GM18870 (cell line): ENCODE results near the gene TP53AIP1.

Experiments
- ATAC-seq: cut with Tn5 transposase; IDR thresholded peaks from one replicate; pipeline ENCODE4 v1.9.1; 2021; ENCODE audit warnings: moderate library complexity; ENCODE audit not compliant: unreplicated experiment

Gene TP53AIP1

DNA sequence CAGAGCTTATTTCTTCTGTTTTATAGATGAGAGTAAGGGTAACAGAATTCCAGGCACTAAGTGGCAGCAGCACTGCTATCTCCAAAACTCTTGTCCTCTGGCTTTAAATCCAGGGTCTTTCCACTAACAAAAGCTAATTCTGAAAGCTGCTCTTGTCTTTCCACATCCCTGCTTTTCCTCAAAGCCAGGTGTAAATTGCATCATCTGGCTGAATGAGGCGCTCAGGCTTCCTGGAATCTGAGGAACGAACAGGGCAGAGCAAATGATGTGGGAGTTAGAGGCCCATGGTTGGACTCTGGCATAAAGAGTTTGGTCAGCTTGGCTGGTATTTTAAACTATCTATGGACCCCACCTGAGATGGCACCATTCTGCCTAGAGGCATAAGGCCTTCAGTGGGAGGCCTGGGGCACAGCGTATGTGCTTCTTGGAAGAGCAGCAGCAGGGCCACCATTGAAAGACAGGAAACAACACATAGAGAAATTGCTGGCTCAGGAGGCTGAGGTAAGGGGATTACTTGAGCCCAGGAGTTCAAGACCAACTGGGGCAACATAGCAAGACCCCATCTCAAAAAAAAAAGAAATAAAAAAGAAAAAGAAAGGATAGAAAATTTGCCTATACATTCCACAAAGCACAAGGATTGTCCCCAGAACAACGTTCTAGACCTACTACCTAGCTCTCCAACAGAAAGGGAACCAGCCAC, 49.7 kb downstream of the TP53AIP1 start:
- ATAC-seq = no peak

DNA sequence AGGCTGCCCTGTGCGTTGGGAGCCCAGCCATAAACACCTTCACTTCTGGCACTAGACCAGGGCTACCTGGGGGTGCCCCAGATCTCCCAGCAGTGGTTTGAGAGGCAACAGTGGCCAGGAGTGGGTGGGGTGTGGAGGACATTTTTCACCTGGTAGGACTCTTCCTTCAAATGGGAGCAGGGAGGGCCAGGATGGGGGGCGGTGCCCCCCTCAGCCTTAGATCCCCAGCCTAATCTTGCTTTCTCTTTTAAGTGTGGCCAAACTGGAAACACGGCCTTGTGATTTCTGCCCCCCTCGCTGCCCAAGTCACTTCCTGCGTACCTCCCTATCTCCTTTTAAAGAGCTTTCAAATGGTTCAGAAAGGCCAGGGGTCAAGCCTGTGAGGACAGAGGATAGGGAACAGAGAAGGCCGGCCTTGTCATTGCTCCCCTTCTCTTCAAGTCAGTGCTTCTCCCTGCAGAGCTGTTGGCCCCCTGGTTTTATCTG, 50.7 kb downstream of the TP53AIP1 start:
- ATAC-seq = no peak

- ATAC-seq = no peak
Observed at GRCh38 chr11:128890543-128891368, 51.9 kb downstream of the TP53AIP1 start, which contains the start of gene KCNJ5. KCNJ5 (plus strand) TSS chr11:128891356; CDS start chr11:128911274, 19,918 bp downstream.

DNA sequence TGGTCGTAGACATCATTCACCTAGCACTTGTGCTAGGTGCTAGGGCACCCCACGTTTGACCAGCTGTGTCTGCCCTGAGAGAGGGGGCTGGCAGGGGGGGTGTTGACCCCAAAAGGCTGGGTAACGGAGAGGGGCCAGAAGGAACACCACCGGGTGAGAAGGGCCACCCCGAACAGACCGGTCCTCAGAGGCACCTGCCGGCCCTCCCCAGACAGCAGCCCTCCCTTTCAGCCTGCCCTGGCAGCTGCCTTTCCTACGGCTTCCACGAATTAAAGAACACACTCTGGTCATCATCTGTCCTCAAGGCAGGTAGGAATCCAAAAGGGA, 52.5 kb downstream of the TP53AIP1 start:
- ATAC-seq = no peak

DNA sequence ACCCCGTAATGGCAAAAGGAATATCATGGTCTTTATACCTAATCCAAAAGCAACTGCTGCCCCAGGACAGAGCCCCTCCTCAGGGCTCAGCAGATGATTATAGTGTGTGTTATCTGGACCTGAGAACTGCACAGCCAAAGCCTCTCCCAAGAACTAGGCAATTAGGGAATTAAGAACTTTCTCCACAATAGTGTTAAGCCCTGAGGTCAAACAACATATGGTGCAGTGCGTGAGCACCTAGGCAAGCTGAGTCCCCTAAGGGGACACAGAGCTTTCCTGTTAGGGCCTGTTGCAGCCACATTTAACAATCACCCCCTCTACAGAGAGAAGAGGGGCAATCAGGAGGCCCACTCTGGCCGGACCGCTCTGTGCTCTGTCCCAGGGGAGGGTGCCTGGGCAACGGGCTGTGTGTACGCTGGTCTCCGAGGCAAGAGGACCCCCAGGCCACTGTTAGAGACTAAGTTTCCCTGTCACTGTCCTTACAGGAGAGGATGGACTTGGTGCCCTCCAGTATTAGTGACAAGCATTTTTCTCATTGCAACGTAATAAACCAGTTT, 52.9 kb downstream of the TP53AIP1 start:
- no peak for ATAC-seq

DNA sequence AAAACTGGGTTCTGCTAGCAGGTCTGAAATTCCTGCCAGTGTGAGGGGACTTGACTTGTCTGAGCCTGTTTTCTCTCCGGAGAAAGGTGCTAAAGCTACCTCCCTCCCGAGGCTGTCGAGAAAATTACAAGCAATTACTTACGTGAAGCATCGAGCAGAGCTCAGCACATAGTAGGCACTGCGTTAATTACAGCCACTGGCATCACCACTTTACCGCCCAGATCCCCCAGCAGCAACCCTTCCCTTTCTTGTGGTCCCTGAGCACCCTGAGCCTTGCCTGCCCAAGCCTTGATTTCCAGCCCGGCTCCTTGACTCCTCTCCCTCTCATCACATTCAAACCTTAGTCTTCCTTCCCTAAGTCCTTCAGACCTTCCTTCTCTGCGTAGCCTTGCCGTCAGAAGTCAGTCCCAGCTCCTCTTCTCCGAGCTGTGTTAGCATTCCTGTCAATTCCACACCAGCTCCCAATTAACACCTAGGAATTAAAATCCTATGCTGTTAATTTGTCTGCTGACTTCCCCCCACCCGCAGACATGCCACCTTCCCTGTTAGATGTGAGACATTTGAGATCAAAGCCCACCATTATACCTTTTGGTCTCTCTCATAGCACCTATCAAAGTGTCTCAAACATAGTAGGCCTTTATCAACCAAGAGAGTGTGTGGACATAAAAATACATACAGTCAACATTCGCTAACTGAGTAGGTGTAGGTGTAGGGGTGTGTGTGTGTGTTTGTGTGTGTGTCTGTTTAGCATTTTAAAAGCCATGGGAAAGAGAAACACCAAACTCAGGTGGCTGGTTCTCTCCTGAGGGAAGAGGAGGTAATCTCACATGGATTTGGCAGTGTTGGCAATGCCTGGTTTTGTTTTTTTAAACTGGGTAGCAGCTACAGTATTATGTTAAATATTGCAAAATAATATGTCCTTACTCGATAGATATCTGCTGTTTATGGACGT, 54.4 kb downstream of the TP53AIP1 start:
- no peak for ATAC-seq

GRCh38 chr11:128886406-128887124, 56.1 kb downstream of the TP53AIP1 start:
- no peak for ATAC-seq
